ENCODE data around the gene MEN1.
"Not testable (repeated sequence)": the region's sequence is repeated elsewhere in the genome, so short reads cannot be mapped to it uniquely, and the experiment has no call there.

Gene MEN1

GRCh38 chr11:64851831-64852351 lies 41.5 kb upstream of the MEN1 start:
- Histone ChIP-seq H3K9ac (ENCODE audit: low read length) (peak overlapping the region; percentile 36), H3K36me3 (ENCODE audit: control insufficient read depth, insufficient read depth, low read length) (peaks cover 6% of the 10 kb centered on the region), H3K4me1 (ENCODE audit: control insufficient read depth, insufficient read depth, low read length) (peaks cover 97% of the 10 kb centered on the region)

GRCh38 chr11:64850979-64851567 lies 40.7 kb upstream of the MEN1 start:
- H3K4me3 ChIP-seq (ENCODE audit: low read length), result no peak overlapping the region
- H3K9ac ChIP-seq (ENCODE audit: low read length), result peak overlapping the region; percentile 11
- no peaks in the 10 kb centered on the region for H3K27me3 ChIP-seq (ENCODE audit: control insufficient read depth, insufficient read depth, low read length)
- peaks cover 91% of the 10 kb centered on the region for H3K4me1 ChIP-seq (ENCODE audit: control insufficient read depth, insufficient read depth, low read length)
- H3K36me3 ChIP-seq (ENCODE audit: control insufficient read depth, insufficient read depth, low read length), result peaks cover 6% of the 10 kb centered on the region
- no peaks in the 10 kb centered on the region for H3K9me3 ChIP-seq (ENCODE audit: control insufficient read depth, low read length)

More at GRCh38 chr11:64851831-64852351, 41.5 kb upstream of the MEN1 start:
- Histone ChIP-seq H3K4me3 (ENCODE audit: low read length) (no peak overlapping the region), H3K27me3 (ENCODE audit: control insufficient read depth, insufficient read depth, low read length) (no peaks in the 10 kb centered on the region), H3K9me3 (ENCODE audit: control insufficient read depth, low read length) (no peaks in the 10 kb centered on the region)

- H3K4me1 ChIP-seq (ENCODE audit: control insufficient read depth, insufficient read depth, low read length), result peaks cover 84% of the 10 kb centered on the region
- H3K36me3 ChIP-seq (ENCODE audit: control insufficient read depth, insufficient read depth, low read length), result peaks cover 6% of the 10 kb centered on the region
- H3K9me3 ChIP-seq (ENCODE audit: control insufficient read depth, low read length), result no peaks in the 10 kb centered on the region
- no peaks in the 10 kb centered on the region for H3K27me3 ChIP-seq (ENCODE audit: control insufficient read depth, insufficient read depth, low read length)
- peak overlapping the region; percentile 28 for H3K9ac ChIP-seq (ENCODE audit: low read length)
- H3K4me3 ChIP-seq (ENCODE audit: low read length), result no peak overlapping the region
Observed at GRCh38 chr11:64849598-64850356, 39.4 kb upstream of the MEN1 start.

- Histone ChIP-seq H3K9me3 (ENCODE audit: control insufficient read depth, low read length) (no peaks in the 10 kb centered on the region), H3K36me3 (ENCODE audit: control insufficient read depth, insufficient read depth, low read length) (no peaks in the 10 kb centered on the region), H3K4me3 (ENCODE audit: low read length) (no peak overlapping the region), H3K27me3 (ENCODE audit: control insufficient read depth, insufficient read depth, low read length) (no peaks in the 10 kb centered on the region), H3K9ac (ENCODE audit: low read length) (peak overlapping the region; percentile 28), H3K4me1 (ENCODE audit: control insufficient read depth, insufficient read depth, low read length) (peaks cover 76% of the 10 kb centered on the region)
Observed at GRCh38 chr11:64848826-64849597, 38.7 kb upstream of the MEN1 start.

GRCh38 chr11:64848214-64848825 lies 38.0 kb upstream of the MEN1 start:
- Histone ChIP-seq H3K4me1 (ENCODE audit: control insufficient read depth, insufficient read depth, low read length) (peaks cover 71% of the 10 kb centered on the region), H3K9me3 (ENCODE audit: control insufficient read depth, low read length) (no peaks in the 10 kb centered on the region), H3K9ac (ENCODE audit: low read length) (no peak overlapping the region), H3K27me3 (ENCODE audit: control insufficient read depth, insufficient read depth, low read length) (no peaks in the 10 kb centered on the region), H3K36me3 (ENCODE audit: control insufficient read depth, insufficient read depth, low read length) (no peaks in the 10 kb centered on the region), H3K4me3 (ENCODE audit: low read length) (no peak overlapping the region)

- no peak overlapping the region for H3K4me3 ChIP-seq (ENCODE audit: low read length)
- no peaks in the 10 kb centered on the region for H3K9me3 ChIP-seq (ENCODE audit: control insufficient read depth, low read length)
- no peak overlapping the region for H3K9ac ChIP-seq (ENCODE audit: low read length)
- H3K27me3 ChIP-seq (ENCODE audit: control insufficient read depth, insufficient read depth, low read length), result no peaks in the 10 kb centered on the region
- no peaks in the 10 kb centered on the region for H3K36me3 ChIP-seq (ENCODE audit: control insufficient read depth, insufficient read depth, low read length)
- peaks cover 71% of the 10 kb centered on the region for H3K4me1 ChIP-seq (ENCODE audit: control insufficient read depth, insufficient read depth, low read length)
Observed at GRCh38 chr11:64846998-64847666, 36.8 kb upstream of the MEN1 start.

GRCh38 chr11:64845776-64846129 lies 35.4 kb upstream of the MEN1 start:
- H3K36me3 ChIP-seq (ENCODE audit: control insufficient read depth, insufficient read depth, low read length); H3K4me3 ChIP-seq (ENCODE audit: low read length); H3K9ac ChIP-seq (ENCODE audit: low read length); H3K9me3 ChIP-seq (ENCODE audit: control insufficient read depth, low read length); H3K27me3 ChIP-seq (ENCODE audit: control insufficient read depth, insufficient read depth, low read length): not testable (repeated sequence)
- H3K4me1 ChIP-seq (ENCODE audit: control insufficient read depth, insufficient read depth, low read length), result peaks cover 64% of the 10 kb centered on the region

GRCh38 chr11:64845129-64845775 lies 34.9 kb upstream of the MEN1 start:
- H3K9ac ChIP-seq (ENCODE audit: low read length), result peak overlapping the region; percentile 62
- no peaks in the 10 kb centered on the region for H3K27me3 ChIP-seq (ENCODE audit: control insufficient read depth, insufficient read depth, low read length)
- peaks cover 62% of the 10 kb centered on the region for H3K4me1 ChIP-seq (ENCODE audit: control insufficient read depth, insufficient read depth, low read length)
- no peaks in the 10 kb centered on the region for H3K9me3 ChIP-seq (ENCODE audit: control insufficient read depth, low read length)
- no peak overlapping the region for H3K4me3 ChIP-seq (ENCODE audit: low read length)
- H3K36me3 ChIP-seq (ENCODE audit: control insufficient read depth, insufficient read depth, low read length), result no peaks in the 10 kb centered on the region

- Histone ChIP-seq H3K9ac (ENCODE audit: low read length) (peak within 1 kb of the TSS; percentile 71), H3K9me3 (ENCODE audit: control insufficient read depth, low read length) (no peaks in the 10 kb centered on the region), H3K4me1 (ENCODE audit: control insufficient read depth, insufficient read depth, low read length) (peaks cover 55% of the 10 kb centered on the region), H3K4me3 (ENCODE audit: low read length) (peak within 1 kb of the TSS; percentile 75), H3K27me3 (ENCODE audit: control insufficient read depth, insufficient read depth, low read length) (no peaks in the 10 kb centered on the region), H3K36me3 (ENCODE audit: control insufficient read depth, insufficient read depth, low read length) (no peaks in the 10 kb centered on the region)
Observed at GRCh38 chr11:64844330-64845128, 34.2 kb upstream of the MEN1 start, which contains the start of gene CDC42BPG. TSS of gene CDC42BPG (minus strand) at chr11:64844653. CDS start at chr11:64844569, 84 bp downstream.

- H3K4me3 ChIP-seq (ENCODE audit: low read length), result peak overlapping the region; percentile 75
Observed at GRCh38 chr11:64843686-64844329, 33.5 kb upstream of the MEN1 start.

More at GRCh38 chr11:64843686-64844329, 33.5 kb upstream of the MEN1 start:
- Histone ChIP-seq H3K9me3 (ENCODE audit: control insufficient read depth, low read length) (no peaks in the 10 kb centered on the region), H3K36me3 (ENCODE audit: control insufficient read depth, insufficient read depth, low read length) (no peaks in the 10 kb centered on the region), H3K4me1 (ENCODE audit: control insufficient read depth, insufficient read depth, low read length) (peaks cover 47% of the 10 kb centered on the region), H3K9ac (ENCODE audit: low read length) (peak overlapping the region; percentile 71), H3K27me3 (ENCODE audit: control insufficient read depth, insufficient read depth, low read length) (no peaks in the 10 kb centered on the region)

Measured in mucosa of stomach (tissue), 1 donor.